Aorta (tissue), 5 donors: Measurements from ENCODE around the gene MYOZ1. TPM values are rescaled to one million over a fixed set of nuclear protein-coding genes. Genes with fewer than 3 reads are reported as not detected.
"Not testable (repeated sequence)": the region's sequence is repeated elsewhere in the genome, so short reads cannot be mapped to it uniquely, and the experiment has no call there.

ENCODE experiments used
- ATAC-seq: fragments of 200-7000 bp; cut with Tn5 transposase; one replicate; pipeline ENCODE4 v1.9.1; 2022; ENCODE audit warnings: moderate library complexity; ENCODE audit not compliant: low FRiP score
- DNase-seq, 2 donors: peaks; one replicate each; pipeline ENCODE4 v3.0.0-alpha.2; 2020
- H3K27ac ChIP-seq, 2 donors: one replicate each; pipeline ENCODE4 v1.5.1; 2013; ENCODE audit warnings: low read length in 2 of 2, mild to moderate bottlenecking in 2 of 2, moderate library complexity in 2 of 2, control low read depth in 1 of 2, inconsistent platforms in 1 of 2, low read depth in 1 of 2
- H3K27me3 ChIP-seq, 2 donors: one replicate each; pipeline ENCODE4 v1.6.1; 2013; ENCODE audit warnings: control low read depth in 1 of 2, low read length in 1 of 2, mild to moderate bottlenecking in 1 of 2, moderate library complexity in 1 of 2; ENCODE audit not compliant: insufficient read depth in 2 of 2, control insufficient read depth in 1 of 2
- H3K36me3 ChIP-seq, 2 donors: one replicate each; pipeline ENCODE4 v1.6.1; 2013; ENCODE audit warnings: control low read depth in 1 of 2, low read length in 1 of 2, mild to moderate bottlenecking in 1 of 2; ENCODE audit not compliant: insufficient read depth in 2 of 2, control insufficient read depth in 1 of 2
- H3K4me1 ChIP-seq, 2 donors: one replicate each; pipeline ENCODE4 v1.6.1; 2013; ENCODE audit warnings: low read length in 2 of 2, control low read depth in 1 of 2, mild to moderate bottlenecking in 1 of 2, moderate library complexity in 1 of 2; ENCODE audit not compliant: insufficient read depth in 2 of 2, control insufficient read depth in 1 of 2
- H3K4me3 ChIP-seq, 2 donors: one replicate each; pipeline ENCODE4 v1.5.1; 2013; ENCODE audit warnings: low read length in 2 of 2, control low read depth in 1 of 2, mild to moderate bottlenecking in 1 of 2
- H3K9me3 ChIP-seq: one replicate; pipeline ENCODE4 v1.6.1; 2013; ENCODE audit warnings: mild to moderate bottlenecking, low read length; ENCODE audit not compliant: control insufficient read depth
- WGBS, 2 donors: extraction: QIAGEN DNeasy Blood & Tissue Kit; methylation state at CpG; one replicate each; pipeline ENCODE4 v1.1.7; 2013; 5-methylcytosine and 5-hydroxymethylcytosine counted together
- intact Hi-C, 2 donors: fragments of 100-400 bp; cut with DNase I; formaldehyde crosslinking; loops; one replicate each; pipeline versions ENCODE4 v1.14.2 to v1.15.0; 2022
- polyA plus RNA-seq, 2 donors: library from polyadenylated mRNA; stranded (reverse); fragments of 200-250 nt; gene quantifications; one replicate each; pipeline ENCODE4 v1.2.3, GENCODE V29; 2013
- total RNA-seq, 2 donors: library from RNA; stranded (reverse); fragmentation: NEBNext Ultra II Directional; extraction: Animal tissue kit (Norgen Biotek cat#: 25700); gene quantifications; one replicate each; pipeline ENCODE4 v1.2.1, GENCODE V29; 2021
- donor health status: healthy with polysubstance abuse.
- donor health status: Bipolar disorder and iron deficiency.
- donor health status: DM: no; HTN: no; CAD: no.
- donor health status: DM: no; HTN: no; CAD: no.
- donor health status: DM: yes; HTN: yes; CAD: no.

The MYOZ1 gene
- total and polyA plus RNA-seq, 4 donors: 3.2 to 13.1 (median 6.7) TPM

DNA sequence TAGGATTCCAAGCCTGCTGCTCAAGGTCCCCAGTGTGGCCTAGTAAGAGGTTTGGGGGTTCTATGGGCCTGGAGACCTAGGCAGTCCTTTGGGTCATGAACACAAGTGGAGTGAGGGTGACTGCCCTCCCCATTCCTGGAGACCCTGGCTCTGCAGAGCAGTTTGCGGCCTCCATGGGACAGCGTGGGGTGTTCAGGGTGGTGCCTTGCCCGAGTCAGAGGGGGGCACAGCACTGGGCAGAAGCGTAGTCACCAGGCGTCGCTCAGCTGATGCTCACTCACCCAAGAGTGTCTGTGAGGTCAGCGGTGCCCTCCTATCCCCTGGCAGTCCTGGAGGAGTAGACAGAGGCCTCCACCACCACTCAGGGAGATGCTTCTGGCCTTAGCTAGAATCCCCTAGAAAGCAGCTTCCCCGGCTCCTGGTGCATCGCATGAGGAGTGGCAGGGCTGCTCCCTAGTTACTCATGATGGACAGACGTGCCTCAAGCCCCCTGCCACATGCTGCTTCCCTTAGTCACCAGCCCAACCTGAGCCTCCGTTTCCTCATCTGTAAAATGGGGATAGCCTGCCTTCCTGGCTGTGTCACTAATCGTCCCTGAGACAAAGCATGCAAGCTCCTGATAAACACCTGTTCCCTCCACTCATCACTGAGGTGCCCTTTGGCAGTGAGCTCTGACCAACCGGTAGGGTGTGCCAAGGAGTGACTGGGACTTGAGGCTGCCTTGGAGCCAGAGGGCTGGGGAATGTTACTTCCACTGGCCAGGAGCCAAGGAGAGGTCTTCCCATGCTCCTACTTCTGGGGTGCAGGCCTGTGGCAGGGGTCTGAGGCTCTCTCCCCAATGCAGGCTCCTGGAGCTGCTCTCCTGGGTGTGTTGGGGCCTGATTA lies 23.1 kb upstream of the MYOZ1 start:
- WGBS, 2 donors: 78 to 81% methylated on average over 13 of the region's 13 CpGs

DNA sequence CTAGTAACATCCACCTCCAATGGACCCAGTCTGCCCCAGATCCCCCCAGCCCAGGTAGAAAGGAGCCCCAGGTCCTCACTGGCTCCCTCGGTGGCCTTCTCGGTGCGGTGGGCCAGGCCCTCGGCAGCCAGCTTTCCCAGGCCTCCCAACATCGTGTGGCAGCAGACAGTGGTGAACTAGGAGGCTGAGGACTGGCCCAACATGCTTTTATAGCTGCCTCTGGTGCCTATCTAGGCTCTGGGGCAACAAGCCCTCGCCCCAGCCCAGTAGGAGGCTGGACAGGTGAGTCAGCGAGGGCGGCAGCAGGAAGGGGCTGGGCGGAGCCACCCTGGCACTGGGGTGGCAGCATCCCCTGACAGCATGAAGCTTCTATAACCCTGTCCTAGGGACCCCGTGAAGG lies 22.3 kb upstream of the MYOZ1 start:
- H3K9me3 ChIP-seq, H3K4me3 ChIP-seq, H3K27me3 ChIP-seq, DNase-seq, ATAC-seq, H3K4me1 ChIP-seq, H3K36me3 ChIP-seq, H3K27ac ChIP-seq, intact Hi-C loops: not testable (repeated sequence)
- WGBS, 2 donors: 76 to 81% methylated on average over 9 to 10 of the region's 10 CpGs

More for the DNA sequence above, 23.1 kb upstream of the MYOZ1 start:
- H3K36me3 ChIP-seq, H3K9me3 ChIP-seq, H3K27ac ChIP-seq, ATAC-seq, H3K4me1 ChIP-seq, H3K27me3 ChIP-seq, intact Hi-C loops, DNase-seq, H3K4me3 ChIP-seq: not testable (repeated sequence)

DNA sequence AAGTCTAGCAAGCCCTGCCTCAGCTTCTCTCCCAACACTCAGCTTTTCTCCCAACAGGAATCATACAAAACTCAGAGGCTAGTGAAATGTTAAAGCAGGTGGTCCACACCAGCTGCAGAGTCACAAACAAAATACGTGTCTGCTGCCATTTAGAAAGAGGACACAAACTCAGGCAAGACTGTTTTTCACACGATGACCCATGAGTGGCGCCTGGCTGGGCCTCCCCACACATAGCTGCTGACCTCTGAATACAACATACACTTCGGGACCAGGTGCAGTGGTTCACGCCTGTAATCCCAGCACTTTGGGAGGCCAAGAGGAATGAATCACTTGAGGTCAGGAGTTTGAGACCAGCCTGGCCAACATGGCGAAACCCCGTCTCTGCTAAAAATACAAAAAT lies 21.4 kb upstream of the MYOZ1 start:
- H3K9me3 ChIP-seq, H3K36me3 ChIP-seq, intact Hi-C loops, DNase-seq, ATAC-seq, H3K4me1 ChIP-seq, H3K27ac ChIP-seq, H3K27me3 ChIP-seq, H3K4me3 ChIP-seq: not testable (repeated sequence)
- 79 to 85% methylated on average over 7 of the region's 7 CpGs for WGBS, 2 donors

DNA sequence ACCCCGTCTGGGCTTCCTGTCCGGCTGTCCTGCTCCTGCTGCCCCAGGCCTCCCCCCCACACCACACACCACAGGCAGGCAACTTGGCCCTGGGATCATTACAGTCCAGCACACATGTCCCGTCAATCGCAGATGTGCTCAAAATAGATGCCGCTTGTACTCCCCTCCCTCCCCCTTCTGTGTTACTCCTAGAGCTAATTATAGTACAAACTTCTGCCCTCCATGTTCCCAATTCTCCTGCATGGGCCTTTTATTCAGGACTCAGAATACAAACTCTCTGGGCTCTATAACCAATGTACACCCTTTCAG lies 14.7 kb upstream of the MYOZ1 start, which contains the start of gene SYNPO2L:
Gene SYNPO2L (minus strand): TSS at position 40 of the 309 bp plus-strand sequence. CDS start 107 bp downstream, outside the sequence.
- Histone ChIP-seq H3K4me3 (no peak within 1 kb of the TSS), H3K27ac (no peak within 1 kb of the TSS), H3K27me3 (no peaks in the 10 kb centered on the region), H3K9me3 (no peaks in the 10 kb centered on the region), H3K36me3 (no peaks in the 10 kb centered on the region), H3K4me1 (no peaks in the 10 kb centered on the region)
- intact Hi-C loops: no loop called here
- ATAC-seq (peak; percentile 82), DNase-seq (no peak)
- 0 to 7% methylated on average over 5 of the region's 5 CpGs for WGBS, 2 donors

DNA sequence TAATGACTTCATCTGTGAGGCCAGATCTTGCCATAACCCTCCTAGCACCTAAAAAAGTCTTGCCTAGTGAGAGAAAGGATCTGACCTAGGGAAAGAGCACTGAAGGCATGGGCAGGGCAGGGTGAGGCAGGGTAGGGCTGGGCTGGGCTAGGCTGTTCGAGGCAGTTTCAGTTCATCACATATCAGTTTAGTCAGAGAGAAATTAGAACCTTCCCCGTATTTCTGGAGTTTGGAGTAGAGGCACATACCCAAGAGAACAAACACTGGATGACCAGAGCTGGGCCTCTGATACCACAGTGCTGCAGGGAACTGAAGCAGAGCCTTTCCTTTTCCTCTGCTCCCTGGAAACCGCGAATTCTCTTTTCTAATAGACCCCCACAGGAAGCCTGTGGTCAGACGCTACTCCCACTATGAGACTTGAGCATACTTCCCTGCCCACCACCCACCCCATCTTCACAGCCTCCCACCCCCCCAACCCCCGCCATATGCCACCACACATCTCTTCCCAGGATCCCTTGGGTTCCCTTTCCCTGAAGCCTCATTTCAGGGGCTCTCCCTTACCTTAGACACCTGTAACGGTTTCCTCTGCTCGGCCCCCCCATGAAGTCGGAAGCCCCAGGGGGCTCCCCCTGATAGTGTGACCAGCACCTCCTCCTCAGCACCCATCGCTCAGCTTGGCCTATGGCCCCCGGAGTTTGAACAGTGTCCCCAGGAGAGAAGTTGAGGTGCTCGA lies 14.1 kb upstream of the MYOZ1 start:
- ATAC-seq (no peak), DNase-seq (no peak)
- Histone ChIP-seq H3K36me3 (no peaks in the 10 kb centered on the region), H3K27me3 (no peaks in the 10 kb centered on the region), H3K9me3 (no peaks in the 10 kb centered on the region), H3K27ac (no peak overlapping the region), H3K4me1 (no peaks in the 10 kb centered on the region), H3K4me3 (no peak overlapping the region)
- WGBS, 2 donors: 58 to 67% methylated on average over 12 of the region's 12 CpGs
- intact Hi-C loops: no loop called here

DNA sequence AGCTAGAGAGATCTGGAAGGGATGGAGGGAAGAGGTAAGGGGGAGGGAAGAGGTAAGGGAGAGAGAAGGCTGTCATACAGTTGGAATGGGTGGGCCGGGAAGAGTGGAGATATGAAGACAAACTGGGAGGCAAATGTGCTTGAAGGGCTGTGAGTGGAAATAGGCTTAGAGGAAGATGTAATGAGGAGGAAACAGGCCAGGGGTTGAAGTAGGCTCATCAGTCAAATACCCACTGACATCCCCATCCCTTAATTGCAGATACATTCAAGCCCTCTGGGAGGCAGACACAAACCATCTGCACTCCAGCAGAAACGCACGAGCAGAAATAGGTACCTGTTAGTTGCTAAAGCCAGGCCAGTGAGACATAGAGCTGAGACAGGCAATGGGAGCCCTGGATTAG lies 12.4 kb upstream of the MYOZ1 start:
- 82 to 84% methylated on average over 3 of the region's 3 CpGs for WGBS, 2 donors
- no peak overlapping the region for H3K4me3 ChIP-seq

DNA sequence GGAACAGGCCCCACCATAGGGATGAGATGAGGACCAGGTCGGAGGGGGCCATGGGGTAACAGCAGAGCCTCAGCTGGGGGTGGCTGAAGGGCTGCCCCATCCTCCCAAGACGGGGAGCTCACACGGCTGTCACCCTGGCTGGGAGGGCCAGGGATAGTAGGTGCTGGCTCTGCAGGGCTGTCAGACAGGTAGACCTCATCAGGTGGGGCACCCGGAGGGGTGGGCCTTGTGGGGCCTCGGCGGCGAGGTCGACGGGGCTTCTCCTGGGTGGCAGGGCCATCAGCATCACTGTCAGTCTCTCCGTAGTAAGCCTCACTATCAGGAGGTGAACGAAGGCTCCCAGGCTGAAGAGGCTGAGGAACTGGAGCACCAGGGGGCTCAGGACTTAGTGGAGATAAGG lies 11.9 kb upstream of the MYOZ1 start:
- 88 to 91% methylated on average over 11 of the region's 11 CpGs for WGBS, 2 donors
- no peak overlapping the region for H3K27ac ChIP-seq
- H3K27me3 ChIP-seq: no peaks in the 10 kb centered on the region
- DNase-seq (no peak), ATAC-seq (no peak)
- no peaks in the 10 kb centered on the region for H3K9me3 ChIP-seq
- intact Hi-C loops: no loop called here
- H3K4me1 ChIP-seq: no peaks in the 10 kb centered on the region
- no peaks in the 10 kb centered on the region for H3K36me3 ChIP-seq
- H3K4me3 ChIP-seq: no peak overlapping the region

More for the DNA sequence above, 12.4 kb upstream of the MYOZ1 start:
- no peaks in the 10 kb centered on the region for H3K36me3 ChIP-seq
- DNase-seq (no peak), ATAC-seq (no peak)
- no peaks in the 10 kb centered on the region for H3K27me3 ChIP-seq
- H3K9me3 ChIP-seq: no peaks in the 10 kb centered on the region
- intact Hi-C loops: no loop called here
- H3K4me1 ChIP-seq: no peaks in the 10 kb centered on the region
- no peak overlapping the region for H3K27ac ChIP-seq

DNA sequence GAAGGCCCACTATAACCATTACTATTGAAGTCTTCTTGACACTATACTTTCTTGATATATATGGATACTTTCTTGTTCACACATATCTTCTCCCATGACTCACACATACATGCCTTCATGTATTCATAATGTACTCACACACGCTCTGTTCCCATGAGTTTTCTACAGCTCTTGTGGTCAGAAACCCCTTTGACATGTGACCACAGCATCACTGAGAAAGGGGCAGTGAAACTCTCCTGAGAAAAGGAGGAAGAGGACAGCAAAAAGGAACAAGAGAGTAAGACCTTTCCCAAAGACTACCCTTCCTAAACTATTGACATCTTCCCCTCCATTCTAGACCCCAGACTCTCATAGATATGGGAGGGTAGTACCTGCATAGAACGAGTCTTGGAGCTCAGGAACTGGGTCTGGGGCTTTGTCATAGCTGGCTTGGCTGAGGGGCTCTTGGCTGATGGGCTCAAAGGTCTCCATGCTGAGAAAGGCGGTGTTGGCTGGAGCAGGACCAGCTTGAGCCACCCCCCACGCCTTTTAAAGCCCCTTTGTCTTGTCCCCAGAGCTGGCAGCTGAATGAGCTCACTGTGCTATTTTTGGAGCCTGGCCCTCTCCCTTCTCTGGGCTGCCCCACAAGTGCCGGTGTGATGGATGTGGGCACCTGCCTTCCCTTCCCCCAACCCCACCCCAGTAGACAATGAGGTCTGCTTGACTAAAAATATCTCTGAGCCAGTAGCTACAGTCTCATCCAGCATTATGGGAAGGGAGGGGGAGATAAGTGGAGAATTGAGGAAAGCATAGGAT lies 9.5 kb upstream of the MYOZ1 start:
- ATAC-seq (no peak), DNase-seq (no peak)
- Histone ChIP-seq H3K27ac (no peak overlapping the region), H3K9me3 (no peaks in the 10 kb centered on the region), H3K27me3 (no peaks in the 10 kb centered on the region), H3K36me3 (no peaks in the 10 kb centered on the region), H3K4me1 (no peaks in the 10 kb centered on the region), H3K4me3 (no peak overlapping the region)
- intact Hi-C loops: no loop called here
- 46 to 49% methylated on average over 5 of the region's 5 CpGs for WGBS, 2 donors
